GM19238 (cell line): ENCODE measurements around the gene VWA7.
"Not testable (repeated sequence)": the region's sequence is repeated elsewhere in the genome, so short reads cannot be mapped to it uniquely, and the experiment has no call there.

Experiments
- DNase-seq: peaks from one replicate; pipeline ENCODE4 v3.0.0; 2011; ENCODE audit warnings: low spot score; ENCODE audit not compliant: insufficient read length

VWA7 gene

DNA sequence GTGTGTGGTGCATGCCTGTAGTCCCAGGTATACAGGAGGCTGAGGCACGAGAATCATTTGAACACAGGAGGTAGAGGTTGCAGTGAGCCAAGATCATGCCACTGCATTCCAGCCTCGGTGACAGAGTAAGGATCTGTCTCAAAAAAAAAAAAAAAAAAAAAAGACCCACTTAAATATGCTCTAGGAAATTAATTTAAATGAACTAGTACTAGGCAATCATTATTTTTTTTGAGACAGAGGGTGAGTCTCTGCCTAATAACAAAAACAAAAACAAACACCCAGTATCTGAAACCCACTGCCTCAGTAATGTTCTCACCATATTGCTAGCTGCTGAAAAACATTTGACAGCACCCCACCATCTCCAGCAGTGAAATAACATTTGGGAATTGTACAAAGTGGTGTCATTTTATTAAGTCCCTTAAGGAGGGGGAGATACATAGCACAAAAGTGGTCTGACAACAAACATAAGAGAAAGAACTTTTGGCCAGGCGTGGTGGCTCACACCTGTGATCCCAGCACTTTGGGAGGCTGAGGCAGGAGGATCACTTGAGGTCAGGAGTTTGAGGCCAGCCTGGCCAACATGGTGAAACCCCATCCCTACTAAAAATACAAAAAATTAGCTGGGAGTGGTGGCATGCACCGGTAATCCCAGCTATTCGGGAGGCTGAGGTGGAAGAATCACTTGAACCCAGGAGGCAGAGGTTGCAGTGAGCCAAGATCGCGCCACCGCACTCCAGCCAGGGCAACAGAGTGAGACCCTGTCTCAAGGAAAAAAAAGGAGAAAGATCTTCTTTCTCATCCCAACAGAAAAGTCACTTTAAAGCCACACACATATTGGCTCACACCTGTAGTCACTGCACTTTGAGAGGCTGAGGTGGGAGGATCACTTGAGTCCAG is 24.2 kb upstream of the VWA7 start:
- DNase-seq, result not testable (repeated sequence)

- no peak for DNase-seq
Observed at GRCh38 chr6:31799781-31800180, 22.7 kb upstream of the VWA7 start.

GRCh38 chr6:31797588-31797987 is 20.5 kb upstream of the VWA7 start:
- DNase-seq, result no peak

- no peak for DNase-seq
Observed at GRCh38 chr6:31796993-31797385, 19.9 kb upstream of the VWA7 start.

DNA sequence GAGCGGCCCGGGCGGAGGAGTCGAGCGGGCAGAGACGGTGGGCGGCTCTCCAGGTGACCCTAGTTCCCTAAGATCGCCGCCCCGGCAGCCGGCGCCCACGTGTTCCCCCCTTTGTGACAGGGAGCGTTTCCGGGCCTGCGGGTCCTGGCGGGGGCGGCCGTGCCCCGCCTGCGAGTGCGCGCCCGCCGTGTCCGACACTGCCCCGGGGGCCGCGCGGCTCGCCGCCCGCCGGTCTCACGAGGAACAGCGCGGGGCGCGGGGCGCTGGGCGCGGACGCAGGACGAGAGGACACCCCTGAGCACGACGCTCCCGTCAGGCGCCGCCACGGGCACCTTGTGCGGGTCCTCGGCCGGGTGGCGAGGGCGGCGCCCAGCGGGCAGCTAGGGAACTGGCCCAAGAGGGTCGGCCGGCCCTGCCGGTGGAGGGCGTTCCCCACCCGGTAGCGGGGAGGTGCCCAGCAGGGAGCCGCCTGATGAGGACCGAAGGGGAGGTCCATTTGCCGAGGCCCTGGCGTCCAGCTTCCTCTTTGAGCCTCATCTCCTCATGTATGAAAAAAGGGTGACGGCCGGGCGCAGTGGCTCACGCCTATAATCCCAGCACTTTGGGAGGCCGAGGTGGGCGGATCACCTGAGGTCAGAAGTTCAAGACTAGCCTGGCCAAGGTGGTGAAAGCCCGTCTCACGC is 18.6 kb upstream of the VWA7 start, which contains the start of gene VARS1:
TSS of gene VARS1 (minus strand) at position 137 of the 683 bp plus-strand sequence. CDS start 535 bp downstream, outside the sequence.
- DNase-seq, result peak; percentile 96

DNA sequence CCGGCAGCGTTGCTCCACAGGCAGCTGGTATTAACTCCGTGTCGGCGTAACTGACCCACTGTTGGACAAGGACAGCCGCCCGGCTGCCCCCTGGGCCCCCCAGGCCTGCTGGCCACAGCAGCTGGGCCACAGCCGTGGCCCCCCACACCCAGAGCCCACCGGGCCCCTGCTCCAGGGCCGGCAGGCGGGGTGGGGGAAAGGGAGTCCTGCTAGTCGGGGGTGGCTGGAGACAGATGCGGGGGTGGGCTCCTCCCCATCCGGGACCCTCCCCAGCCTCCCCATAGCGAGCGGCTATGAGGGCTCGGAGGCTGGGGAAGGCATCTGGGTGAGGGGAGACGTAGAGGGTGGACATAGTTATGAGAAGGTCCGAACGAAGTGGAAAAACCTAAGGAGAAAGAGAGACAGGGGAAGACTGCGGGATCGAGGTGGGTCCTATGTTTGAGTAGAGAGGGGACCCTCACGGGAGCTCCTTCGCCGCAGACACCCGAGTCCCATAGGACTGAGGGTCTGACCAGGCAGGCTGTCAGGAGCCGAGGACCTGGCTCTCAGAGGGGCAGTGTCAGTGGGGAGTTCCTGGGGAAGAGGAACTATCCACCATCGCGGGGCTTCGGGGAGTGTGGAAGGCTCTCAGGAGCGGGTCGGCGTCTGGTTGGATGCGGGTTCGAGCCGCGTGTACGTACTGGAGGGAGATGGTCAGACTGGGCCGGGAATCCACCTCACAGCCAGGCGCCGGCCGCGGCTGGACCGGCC is 17.9 kb upstream of the VWA7 start:
- DNase-seq, result no peak

DNA sequence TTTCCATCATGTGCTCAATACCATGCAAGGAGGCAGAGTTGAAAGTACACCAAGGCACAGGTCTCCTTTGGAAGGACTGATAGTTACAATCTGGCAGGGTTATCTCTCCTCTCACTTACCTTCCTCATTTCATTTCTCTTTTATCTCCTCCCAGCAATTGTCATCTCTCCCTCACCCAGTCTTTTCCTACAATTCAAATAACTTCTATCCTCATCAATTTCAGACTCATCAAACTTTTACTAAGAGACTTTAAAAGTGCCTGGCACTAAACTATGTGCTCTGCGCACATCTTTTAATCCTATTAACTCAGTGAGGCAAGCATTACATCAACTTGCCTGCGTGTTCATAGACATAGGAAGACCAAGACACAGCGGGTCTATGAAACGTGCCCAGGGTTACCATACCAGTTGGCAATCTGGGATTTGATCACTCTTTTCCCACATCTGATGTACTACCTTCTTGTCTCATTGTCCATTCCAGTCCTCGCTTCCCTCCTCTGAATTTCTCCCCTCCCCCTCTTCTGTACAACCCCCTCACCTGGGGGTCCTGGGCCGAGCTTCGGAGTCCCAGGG is 17.3 kb upstream of the VWA7 start:
- DNase-seq, result no peak

DNA sequence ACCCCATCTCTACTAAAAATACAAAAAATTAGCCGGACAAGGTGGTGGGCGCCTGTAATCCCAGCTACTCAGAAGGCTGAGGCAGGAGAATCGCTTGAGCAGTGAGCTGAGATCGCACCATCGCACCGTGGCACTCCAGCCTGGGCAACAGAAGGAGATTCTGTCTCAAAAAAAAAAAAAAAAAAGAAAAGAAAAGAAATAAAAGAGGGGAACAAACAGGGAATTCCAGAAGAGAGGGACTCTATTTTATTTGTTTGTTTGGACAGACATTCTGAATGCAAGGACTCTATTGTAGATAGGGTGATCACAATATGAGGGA is 16.8 kb upstream of the VWA7 start:
- not testable (repeated sequence) for DNase-seq

GRCh38 chr6:31792761-31793171 is 15.6 kb upstream of the VWA7 start:
- no peak for DNase-seq

GRCh38 chr6:31792090-31792374 is 14.9 kb upstream of the VWA7 start:
- no peak for DNase-seq

- no peak for DNase-seq
Observed at GRCh38 chr6:31791324-31792089, 14.4 kb upstream of the VWA7 start.

DNA sequence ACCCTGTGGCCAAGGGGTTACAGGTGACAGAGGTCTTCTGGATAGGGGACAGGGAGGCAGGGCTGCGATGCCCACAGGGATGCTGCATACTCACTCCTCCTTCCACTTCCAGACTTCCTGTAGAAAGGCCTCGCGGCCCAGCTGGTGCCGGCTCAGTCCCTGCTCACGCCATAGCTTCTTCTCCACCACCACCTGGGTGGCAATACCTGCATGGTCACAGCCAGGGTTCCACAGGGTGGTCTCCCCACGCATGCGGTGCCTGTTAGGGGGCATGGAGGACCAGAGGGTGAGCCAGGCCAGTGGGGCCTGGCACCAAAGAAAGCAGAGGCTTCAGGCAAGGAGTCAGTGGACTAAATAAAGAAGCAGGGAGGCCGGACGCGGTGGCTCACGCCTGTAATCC is 8.3 kb upstream of the VWA7 start:
- no peak for DNase-seq

DNA sequence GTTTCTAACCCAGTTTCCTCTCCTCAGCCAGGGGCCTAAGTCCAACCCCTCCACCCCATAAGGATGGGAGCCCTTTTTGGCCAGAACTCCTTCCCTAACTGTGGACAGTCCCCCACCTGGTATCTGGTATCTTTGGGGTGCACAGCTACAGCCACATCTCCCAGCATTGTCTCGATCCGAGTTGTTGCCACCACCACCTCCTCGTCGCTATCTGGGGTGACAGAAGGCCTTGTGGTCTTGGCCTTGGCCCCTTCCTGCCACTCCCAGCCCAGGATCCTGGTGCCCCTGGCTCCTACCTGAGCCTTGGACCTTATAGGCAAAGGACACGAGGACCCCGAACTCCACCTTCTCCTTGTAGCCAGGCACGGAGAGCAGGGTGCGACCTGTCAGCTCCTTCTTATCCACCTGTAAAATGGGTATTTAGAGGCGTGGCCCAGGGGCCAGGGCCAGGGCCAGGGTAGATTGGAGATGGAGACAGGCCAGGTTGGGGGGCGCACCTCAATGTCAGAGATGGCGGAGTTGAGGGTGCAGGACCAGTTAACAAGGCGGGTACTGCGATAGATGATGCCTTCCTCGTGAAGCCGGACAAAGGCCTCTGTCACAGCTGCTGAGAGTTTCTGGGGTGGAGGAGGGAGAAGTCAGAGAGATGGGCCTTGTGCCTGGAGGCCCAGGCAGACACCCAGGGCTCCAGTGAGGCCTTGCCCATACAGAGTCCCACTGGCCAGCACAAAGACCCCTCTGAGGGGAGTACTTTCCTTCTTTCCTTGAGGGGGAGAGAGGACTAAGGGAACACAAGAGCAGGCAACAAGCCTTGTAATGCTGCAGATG is 7.2 kb upstream of the VWA7 start:
- no peak for DNase-seq

DNA sequence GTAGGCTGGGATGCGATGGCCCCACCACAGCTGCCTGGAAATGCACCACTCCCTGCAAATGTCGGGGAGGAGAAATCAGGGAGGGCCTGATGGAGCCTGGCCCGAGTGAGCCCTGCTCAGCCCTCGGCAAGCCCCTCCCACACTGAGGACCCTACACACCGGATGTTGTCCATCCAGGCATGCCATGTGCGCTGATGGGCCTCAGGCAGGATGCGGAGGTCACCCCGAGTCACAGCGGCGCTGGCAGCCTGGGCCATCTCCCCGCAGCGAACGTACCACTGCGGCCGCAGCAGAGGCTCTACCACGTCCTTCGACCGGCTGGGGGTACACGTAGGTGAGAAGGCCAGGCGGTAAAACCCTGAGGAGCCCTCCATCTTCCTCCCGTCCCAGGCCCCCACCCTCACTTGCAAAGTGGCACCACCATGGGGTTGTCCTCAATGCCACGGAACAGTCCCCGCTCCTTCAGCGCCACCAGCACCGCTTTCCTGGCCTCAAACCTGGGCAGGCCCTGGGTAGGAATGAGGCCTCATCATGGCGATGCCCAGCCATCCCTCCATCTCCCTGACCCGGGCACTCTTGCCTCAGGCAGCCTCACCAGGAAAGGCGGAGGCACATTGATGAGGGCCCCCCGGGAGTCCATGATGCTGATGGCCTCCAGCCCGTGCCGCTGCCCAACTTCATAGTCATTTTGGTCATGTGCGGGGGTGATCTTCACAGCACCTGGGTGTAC is 5.2 kb upstream of the VWA7 start:
- DNase-seq, result no peak

GRCh38 chr6:31781244-31782125 is 4.4 kb upstream of the VWA7 start:
- no peak for DNase-seq

DNA sequence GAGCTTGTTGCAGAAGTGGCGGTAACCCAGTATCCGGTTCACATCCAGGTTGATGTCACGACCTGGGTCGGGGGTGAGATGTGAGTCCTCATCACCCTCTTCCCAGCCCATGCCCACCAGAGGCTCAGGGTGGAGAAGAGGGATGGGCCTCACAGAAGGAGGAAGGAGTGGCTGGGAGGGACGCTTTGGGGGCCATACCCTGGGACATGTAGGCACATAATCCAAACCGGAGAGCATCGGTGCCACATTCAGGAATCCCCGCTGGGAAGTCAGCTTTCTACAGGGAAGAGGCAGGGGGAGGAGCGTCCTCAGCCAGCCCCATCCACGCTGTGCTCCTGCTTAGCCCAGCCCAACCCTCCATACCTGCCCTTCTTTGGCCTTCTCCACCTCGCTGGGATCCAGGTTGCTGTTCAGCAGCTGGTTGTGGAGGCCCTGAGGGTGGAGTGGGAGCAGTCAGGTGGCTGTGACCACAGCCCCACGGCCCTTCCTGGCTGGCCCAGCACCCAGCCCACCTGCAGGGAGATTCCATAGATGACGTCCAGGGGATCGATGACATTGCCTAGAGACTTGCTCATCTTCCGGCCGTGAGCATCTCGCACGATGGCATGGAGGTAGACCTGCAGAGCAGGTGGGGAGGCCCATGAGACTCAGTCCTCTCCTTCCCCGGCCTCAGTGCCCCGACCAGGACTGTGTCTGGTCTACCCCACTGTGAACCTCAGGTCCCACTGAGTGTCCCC is 3.5 kb upstream of the VWA7 start:
- DNase-seq, result no peak

DNA sequence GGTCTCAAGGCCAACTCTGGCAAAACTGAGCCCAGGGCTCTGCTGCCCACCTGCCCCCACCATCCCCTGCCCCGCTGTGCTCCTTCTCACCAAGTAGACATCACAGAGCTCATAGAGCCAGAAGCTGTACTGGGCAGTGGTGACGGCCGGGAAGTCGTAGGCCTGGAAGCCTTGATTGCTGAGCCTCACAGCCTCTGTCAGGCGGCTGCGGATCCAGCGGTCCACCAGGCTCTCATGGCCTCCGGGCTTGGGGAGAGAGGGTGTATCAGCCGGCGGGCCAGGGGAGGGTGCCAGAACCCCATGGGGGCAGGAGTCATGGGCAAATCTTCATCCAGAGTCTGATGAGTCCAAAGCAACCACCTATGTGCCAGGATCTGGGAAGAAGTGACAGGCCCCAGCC is 2.8 kb upstream of the VWA7 start:
- no peak for DNase-seq
